Measurements from ENCODE around the gene CTF1. TPM values are rescaled to one million over a fixed set of nuclear protein-coding genes. Genes with fewer than 3 reads are reported as not detected.

The CTF1 gene
- total RNA-seq, 4 donors from 2014 or later = 5.1 to 14.6 (median 6.2) TPM

GRCh38 chr16:30941600-30942425, 45.4 kb downstream of the CTF1 start:
- Histone ChIP-seq H3K4me1 (peaks cover 0 to 20% (median 10%) of the 10 kb centered on the region in 3 donors), H3K27ac (peak overlapping the region in 3 of 4 donors; percentile 8 to 48 (median 42)), H3K27me3 (no peaks in the 10 kb centered on the region), H3K36me3 (peaks cover 0 to 59% of the 10 kb centered on the region in 2 donors), H3K4me3 (no peak overlapping the region), H3K9me3 (no peaks in the 10 kb centered on the region)
- WGBS, 2 donors (ENCODE audit: low coverage in 1 of 2) = 23 to 71% methylated on average over 2 to 5 of the region's 15 CpGs
- TF ChIP-seq CTCF (IDR thresholded peaks at IDR 0.05) (peak in 3 of 4 experiments; percentile 71 to 91 (median 72)), POLR2AphosphoS5 (IDR thresholded peaks at IDR 0.05) (no peak)
- ATAC-seq = peak; percentile 90

- Histone ChIP-seq H3K4me1 (peaks cover 0 to 19% (median 10%) of the 10 kb centered on the region in 3 donors), H3K4me3 (no peak overlapping the region), H3K27ac (peak overlapping the region in 3 of 4 donors; percentile 8 to 48 (median 42)), H3K36me3 (peaks cover 0 to 57% of the 10 kb centered on the region in 2 donors), H3K27me3 (no peaks in the 10 kb centered on the region), H3K9me3 (no peaks in the 10 kb centered on the region)
- TF ChIP-seq EP300 (IDR thresholded peaks at IDR 0.05) = no peak
- no peak for TF ChIP-seq CTCF (IDR thresholded peaks at IDR 0.05)
- TF ChIP-seq POLR2AphosphoS5 (IDR thresholded peaks at IDR 0.05) = no peak
- no peak for TF ChIP-seq POLR2A (IDR thresholded peaks at IDR 0.05)
- ATAC-seq = no peak
- WGBS, 2 donors (ENCODE audit: low coverage in 1 of 2) = no CpG with 5 or more reads among the region's 4 CpGs
Measured at GRCh38 chr16:30942426-30942806, 46.0 kb downstream of the CTF1 start.

GRCh38 chr16:30944352-30944751, 47.9 kb downstream of the CTF1 start:
- no peaks in the 10 kb centered on the region for H3K27me3 ChIP-seq
- H3K9me3 ChIP-seq = no peaks in the 10 kb centered on the region
- ATAC-seq = no peak
- peaks cover 0 to 56% of the 10 kb centered on the region in 2 donors for H3K36me3 ChIP-seq
- no peak for TF ChIP-seq CTCF (IDR thresholded peaks at IDR 0.05)
- no peak for TF ChIP-seq POLR2A (IDR thresholded peaks at IDR 0.05)
- no peak for TF ChIP-seq POLR2AphosphoS5 (IDR thresholded peaks at IDR 0.05)
- TF ChIP-seq EP300 (IDR thresholded peaks at IDR 0.05) = no peak
- no peak overlapping the region for H3K27ac ChIP-seq
- H3K4me1 ChIP-seq = peaks cover 0 to 28% (median 7%) of the 10 kb centered on the region in 3 donors
- no peak overlapping the region for H3K4me3 ChIP-seq

- ATAC-seq = no peak
- peaks cover 0 to 49% (median 25%) of the 10 kb centered on the region in 3 donors for H3K4me1 ChIP-seq
- 89 to 92% methylated on average over 14 to 15 of the region's 38 CpGs for WGBS, 2 donors (ENCODE audit: low coverage in 1 of 2)
- no peak overlapping the region for H3K4me3 ChIP-seq
- H3K36me3 ChIP-seq = peaks cover 0 to 36% of the 10 kb centered on the region in 2 donors
- peak overlapping the region in 3 of 4 donors; percentile 90 to 95 (median 94) for H3K27ac ChIP-seq
- no peaks in the 10 kb centered on the region for H3K27me3 ChIP-seq
- no peak for TF ChIP-seq CTCF (IDR thresholded peaks at IDR 0.05)
- TF ChIP-seq POLR2A (IDR thresholded peaks at IDR 0.05) = no peak
- no peak for TF ChIP-seq POLR2AphosphoS5 (IDR thresholded peaks at IDR 0.05)
- TF ChIP-seq EP300 (IDR thresholded peaks at IDR 0.05) = no peak
- H3K9me3 ChIP-seq = no peaks in the 10 kb centered on the region
Measured at GRCh38 chr16:30946671-30947540, 50.5 kb downstream of the CTF1 start.
